ENCODE results near the gene RBM33. TPM values are rescaled to one million over a fixed set of nuclear protein-coding genes. Genes with fewer than 3 reads are reported as not detected.

Gene RBM33
- total RNA-seq, 1 donor: 21.9 TPM

DNA sequence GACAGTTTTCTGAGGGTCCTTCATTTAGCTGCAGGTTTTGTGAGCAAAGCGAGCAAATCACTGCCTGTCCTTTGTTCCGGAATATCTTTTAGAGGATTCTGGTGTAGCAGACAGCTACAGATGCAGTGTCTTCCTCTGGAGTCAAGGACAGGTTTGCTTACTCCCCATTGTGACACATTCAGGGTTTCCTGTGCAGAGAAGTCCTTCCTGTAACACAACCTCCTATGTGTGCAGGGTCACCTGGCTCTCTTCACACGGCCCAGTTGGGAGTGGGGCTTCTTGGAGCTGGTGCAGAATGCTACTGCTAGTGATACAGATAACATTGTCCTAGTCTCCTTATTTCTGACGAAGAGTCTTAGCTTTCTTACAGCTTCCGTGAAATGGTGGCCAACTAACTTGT is 47.9 kb downstream of the RBM33 start:
- TF ChIP-seq, protein P1, sequence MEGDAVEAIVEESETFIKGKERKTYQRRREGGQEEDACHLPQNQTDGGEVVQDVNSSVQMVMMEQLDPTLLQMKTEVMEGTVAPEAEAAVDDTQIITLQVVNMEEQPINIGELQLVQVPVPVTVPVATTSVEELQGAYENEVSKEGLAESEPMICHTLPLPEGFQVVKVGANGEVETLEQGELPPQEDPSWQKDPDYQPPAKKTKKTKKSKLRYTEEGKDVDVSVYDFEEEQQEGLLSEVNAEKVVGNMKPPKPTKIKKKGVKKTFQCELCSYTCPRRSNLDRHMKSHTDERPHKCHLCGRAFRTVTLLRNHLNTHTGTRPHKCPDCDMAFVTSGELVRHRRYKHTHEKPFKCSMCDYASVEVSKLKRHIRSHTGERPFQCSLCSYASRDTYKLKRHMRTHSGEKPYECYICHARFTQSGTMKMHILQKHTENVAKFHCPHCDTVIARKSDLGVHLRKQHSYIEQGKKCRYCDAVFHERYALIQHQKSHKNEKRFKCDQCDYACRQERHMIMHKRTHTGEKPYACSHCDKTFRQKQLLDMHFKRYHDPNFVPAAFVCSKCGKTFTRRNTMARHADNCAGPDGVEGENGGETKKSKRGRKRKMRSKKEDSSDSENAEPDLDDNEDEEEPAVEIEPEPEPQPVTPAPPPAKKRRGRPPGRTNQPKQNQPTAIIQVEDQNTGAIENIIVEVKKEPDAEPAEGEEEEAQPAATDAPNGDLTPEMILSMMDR (IDR thresholded peaks at IDR 0.05; ENCODE audit: insufficient read depth, low read length): no peak
- no peak for DNase-seq (ENCODE audit: low read depth)
- no peak overlapping the region for H3K4me3 ChIP-seq (ENCODE audit: low read depth, low read length)

DNA sequence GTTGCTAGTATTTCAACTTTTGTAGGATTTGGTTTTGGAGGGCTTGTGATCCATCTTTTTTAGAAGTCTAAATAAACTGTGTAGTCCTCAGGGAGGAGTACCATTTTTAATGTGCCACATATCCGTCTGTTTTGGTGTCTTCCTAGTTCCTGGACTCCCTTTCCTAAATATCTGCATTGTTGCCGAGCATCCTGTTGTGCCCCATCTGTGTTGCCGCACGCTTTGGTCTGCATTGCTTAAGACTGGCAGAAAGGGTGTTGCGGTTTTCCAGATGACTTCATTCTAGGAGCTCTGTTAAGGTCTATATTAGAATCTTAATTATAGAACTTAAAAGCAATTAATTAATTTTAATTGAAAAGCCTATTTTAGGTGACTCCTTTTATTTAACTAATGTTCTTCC is 49.4 kb downstream of the RBM33 start:
- H3K4me3 ChIP-seq (ENCODE audit: low read depth, low read length): no peak overlapping the region
- DNase-seq (ENCODE audit: low read depth): no peak
- TF ChIP-seq, protein P1 (IDR thresholded peaks at IDR 0.05; ENCODE audit: insufficient read depth, low read length): no peak

DNA sequence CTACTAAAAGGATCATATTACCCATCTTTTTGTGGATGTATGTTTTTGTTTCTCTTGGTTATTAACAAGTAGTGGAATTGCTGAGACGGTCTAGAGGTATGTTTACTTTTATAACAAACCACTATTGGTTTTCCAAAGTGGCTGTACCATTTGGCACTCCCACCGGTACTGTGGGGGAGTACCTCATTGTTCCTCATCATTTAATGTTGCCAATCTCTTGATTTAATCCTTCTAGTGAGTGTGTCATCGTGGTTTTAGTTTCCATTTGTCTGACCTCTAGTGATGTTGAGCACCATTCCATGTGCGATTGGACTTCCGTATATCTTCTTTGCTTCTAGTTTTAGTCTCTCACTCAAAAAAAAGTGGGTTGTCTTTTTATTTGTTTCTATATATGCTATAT is 50.4 kb downstream of the RBM33 start:
- TF ChIP-seq, protein P1 (IDR thresholded peaks at IDR 0.05; ENCODE audit: insufficient read depth, low read length): no peak
- no peak overlapping the region for H3K4me3 ChIP-seq (ENCODE audit: low read depth, low read length)
- peak; percentile 21 for DNase-seq (ENCODE audit: low read depth)

DNA sequence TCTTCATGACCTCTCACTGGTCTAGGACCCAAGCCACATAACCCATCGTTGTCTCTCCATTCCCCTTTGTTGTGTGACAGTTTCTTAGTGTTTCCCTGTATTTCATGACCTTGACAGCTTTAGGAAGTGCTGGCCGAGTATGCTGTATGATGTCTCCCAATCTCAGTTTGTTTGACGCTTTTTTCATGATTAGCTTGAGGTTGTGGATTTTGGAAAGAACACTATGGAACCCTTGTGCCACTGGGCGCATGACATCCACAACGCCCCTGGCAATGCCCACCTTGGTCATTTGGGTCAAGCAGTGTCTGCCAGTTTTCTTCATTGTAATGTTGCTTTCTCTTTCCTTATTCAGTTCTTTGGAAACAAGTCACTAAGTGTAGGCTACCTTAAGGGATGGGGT is 52.3 kb downstream of the RBM33 start:
- H3K4me3 ChIP-seq (ENCODE audit: low read depth, low read length): no peak overlapping the region
- TF ChIP-seq, protein P1 (IDR thresholded peaks at IDR 0.05; ENCODE audit: insufficient read depth, low read length): no peak
- no peak for DNase-seq (ENCODE audit: low read depth)

DNA sequence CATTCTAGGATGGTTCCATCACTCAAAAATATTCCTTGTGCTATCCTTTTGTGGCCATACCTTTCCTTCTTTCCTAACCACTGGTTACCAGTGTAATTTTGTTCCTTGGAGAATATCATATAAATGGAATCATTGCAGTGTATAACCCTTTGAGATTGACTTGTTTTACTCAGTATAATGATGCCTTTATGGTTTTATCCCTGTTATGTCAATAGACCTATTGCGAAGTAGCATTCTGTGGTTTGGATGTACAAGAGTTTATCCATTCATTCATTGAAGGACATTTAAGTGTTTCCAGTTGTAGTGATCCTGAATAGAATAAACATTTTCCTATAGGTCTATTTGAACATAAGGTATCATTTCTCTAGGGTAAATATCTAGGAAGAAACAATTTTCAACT is 54.2 kb downstream of the RBM33 start:
- no peak overlapping the region for H3K4me3 ChIP-seq (ENCODE audit: low read depth, low read length)
- TF ChIP-seq, protein P1 (IDR thresholded peaks at IDR 0.05; ENCODE audit: insufficient read depth, low read length): no peak
- no peak for DNase-seq (ENCODE audit: low read depth)

DNA sequence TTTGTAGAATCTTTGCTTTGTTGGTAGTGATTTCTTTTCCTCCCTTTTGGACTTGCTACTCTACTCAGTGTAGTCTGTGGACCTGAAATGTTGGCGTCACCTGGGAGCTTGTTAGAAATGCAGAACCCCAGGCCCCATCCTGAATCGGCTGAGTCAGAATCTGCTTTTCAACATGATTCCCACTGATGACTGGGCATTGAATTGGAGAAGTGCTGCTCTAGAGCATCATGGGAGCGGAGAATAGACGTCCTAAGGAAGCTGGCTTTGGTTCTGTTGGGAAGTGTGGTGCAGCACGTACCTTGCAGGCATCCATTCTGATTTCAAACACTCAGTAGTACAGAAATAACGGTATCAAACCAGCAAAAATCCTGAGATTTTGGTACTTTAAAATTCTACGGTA is 54.7 kb downstream of the RBM33 start:
- no peak for DNase-seq (ENCODE audit: low read depth)
- TF ChIP-seq, protein P1 (IDR thresholded peaks at IDR 0.05; ENCODE audit: insufficient read depth, low read length): no peak
- H3K4me3 ChIP-seq (ENCODE audit: low read depth, low read length): no peak overlapping the region

DNA sequence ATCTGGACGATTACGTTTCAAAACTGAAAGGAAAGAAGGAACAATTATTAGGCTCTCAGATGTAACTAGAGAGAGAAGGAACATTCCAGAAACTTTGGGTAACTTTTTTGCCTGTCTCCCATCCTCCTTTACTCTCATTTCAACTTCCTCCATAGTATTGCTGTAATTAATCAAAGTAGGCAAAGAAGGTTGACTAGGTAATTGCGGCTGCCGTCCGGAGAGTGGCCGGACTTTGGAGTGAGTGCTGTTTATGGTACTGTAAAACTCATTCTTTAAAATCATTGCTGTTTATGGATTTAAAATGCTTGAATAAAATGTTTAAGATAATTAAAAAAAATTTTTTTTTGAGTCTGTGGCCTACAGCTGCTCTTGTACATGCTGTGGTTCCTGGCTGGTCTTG is 56.4 kb downstream of the RBM33 start:
- DNase-seq (ENCODE audit: low read depth): no peak

More for the DNA sequence above, 56.4 kb downstream of the RBM33 start:
- TF ChIP-seq, protein P1 (IDR thresholded peaks at IDR 0.05; ENCODE audit: insufficient read depth, low read length): no peak
- H3K4me3 ChIP-seq (ENCODE audit: low read depth, low read length): no peak overlapping the region

All from fibroblast of the aortic adventitia (primary cell).